Ovary (tissue), 3 donors: ENCODE measurements around the gene DOK6.

Experiments used
- POLR2A ChIP-seq: fragments of 450-650 bp; IDR thresholded peaks from one replicate; pipeline ENCODE4 v1.6.1; 2017; ENCODE audit warnings: antibody characterized with exemption, mild to moderate bottlenecking, moderate library complexity
- TF ChIP-seq, protein P1 (sequence below), 3 donors: fragments of 450-650 bp in 2 of 3; fragments of 200-600 bp in 1 of 3; IDR thresholded peaks; one replicate each; pipeline versions ENCODE4 v1.5.1 to v1.8.0; 2016 to 2022; ENCODE audit warnings: antibody characterized with exemption in 3 of 3, mild to moderate bottlenecking in 1 of 3
- donor health status: DM: no; HTN: no; CAD: no.

DNA sequence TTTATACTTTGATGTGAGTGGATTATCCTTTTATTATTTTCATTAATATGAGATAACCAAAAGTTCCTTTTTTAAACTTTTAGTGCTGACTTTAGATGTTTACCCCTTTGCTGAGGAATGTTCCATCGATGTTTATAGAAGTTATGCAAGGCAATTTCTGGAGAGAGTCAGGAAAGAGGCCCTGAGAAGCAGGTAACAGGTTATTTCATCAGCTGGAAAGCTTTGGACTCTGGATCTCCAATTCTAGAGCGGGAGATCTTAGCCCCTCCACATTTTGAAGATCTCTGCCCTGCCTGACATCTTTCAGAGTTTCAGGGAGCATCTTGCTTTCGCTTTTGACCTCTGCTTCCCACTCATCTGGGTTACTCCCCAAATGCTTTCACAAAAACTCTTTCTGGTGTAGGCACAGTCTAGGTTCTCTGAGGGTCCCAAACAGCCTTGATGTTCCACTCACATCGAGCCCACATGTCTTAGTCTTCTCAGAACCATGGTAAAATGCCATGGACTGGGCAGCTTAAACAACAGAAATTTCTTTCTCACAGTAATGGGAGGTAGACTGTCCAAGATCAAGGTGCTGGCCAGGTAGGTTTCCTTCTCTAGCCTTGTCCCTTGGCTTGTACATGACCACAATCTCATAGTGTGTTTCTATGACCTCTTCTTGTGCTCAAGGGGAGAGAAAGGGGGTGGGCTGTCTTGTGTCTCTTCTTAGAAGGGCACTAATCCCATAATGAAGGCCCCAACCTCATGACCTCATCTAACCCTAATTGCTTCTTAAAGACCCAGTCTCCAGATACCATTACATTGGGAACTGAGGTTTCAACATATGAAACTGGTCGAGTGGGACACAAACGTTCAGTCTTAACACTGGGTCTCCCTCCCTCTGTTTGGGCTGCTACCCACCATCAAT lies 87.1 kb downstream of the DOK6 start:
- TF ChIP-seq, protein P1, sequence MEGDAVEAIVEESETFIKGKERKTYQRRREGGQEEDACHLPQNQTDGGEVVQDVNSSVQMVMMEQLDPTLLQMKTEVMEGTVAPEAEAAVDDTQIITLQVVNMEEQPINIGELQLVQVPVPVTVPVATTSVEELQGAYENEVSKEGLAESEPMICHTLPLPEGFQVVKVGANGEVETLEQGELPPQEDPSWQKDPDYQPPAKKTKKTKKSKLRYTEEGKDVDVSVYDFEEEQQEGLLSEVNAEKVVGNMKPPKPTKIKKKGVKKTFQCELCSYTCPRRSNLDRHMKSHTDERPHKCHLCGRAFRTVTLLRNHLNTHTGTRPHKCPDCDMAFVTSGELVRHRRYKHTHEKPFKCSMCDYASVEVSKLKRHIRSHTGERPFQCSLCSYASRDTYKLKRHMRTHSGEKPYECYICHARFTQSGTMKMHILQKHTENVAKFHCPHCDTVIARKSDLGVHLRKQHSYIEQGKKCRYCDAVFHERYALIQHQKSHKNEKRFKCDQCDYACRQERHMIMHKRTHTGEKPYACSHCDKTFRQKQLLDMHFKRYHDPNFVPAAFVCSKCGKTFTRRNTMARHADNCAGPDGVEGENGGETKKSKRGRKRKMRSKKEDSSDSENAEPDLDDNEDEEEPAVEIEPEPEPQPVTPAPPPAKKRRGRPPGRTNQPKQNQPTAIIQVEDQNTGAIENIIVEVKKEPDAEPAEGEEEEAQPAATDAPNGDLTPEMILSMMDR (IDR thresholded peaks at IDR 0.05) = no peak
- no peak for TF ChIP-seq POLR2A
